Transverse colon (tissue), 4 donors: ENCODE measurements around the gene HSD17B2. TPM values are rescaled to one million over a fixed set of nuclear protein-coding genes. Genes with fewer than 3 reads are reported as not detected.

Experiments used
- DNase-seq: peaks from one replicate; pipeline ENCODE4 v3.0.0-alpha.2; 2019
- H3K27ac ChIP-seq, 4 donors: fragments of 200-600 bp; sonication (generic); 2 replicates each; pipeline ENCODE4 v1.5.1; 2016 to 2018; ENCODE audit warnings: inconsistent platforms in 4 of 4
- H3K27me3 ChIP-seq: fragments of 200-600 bp; sonication (generic); 2 replicates; pipeline ENCODE4 v1.5.1; 2017; ENCODE audit warnings: inconsistent platforms
- H3K36me3 ChIP-seq, 4 donors: fragments of 200-600 bp; sonication (generic); 2 replicates each; pipeline ENCODE4 v1.5.1; 2017 to 2019; ENCODE audit warnings: inconsistent platforms in 4 of 4
- H3K4me1 ChIP-seq, 4 donors: fragments of 200-600 bp; sonication (generic); 2 replicates each; pipeline ENCODE4 v1.5.1; 2017 to 2020; ENCODE audit warnings: inconsistent platforms in 4 of 4
- H3K4me3 ChIP-seq, 4 donors: fragments of 200-600 bp; sonication (generic); 1 replicate in 1 of 4; 2 replicates in 3 of 4; pipeline versions ENCODE4 v1.5.1 to v1.6.1; 2017 to 2019; ENCODE audit warnings: inconsistent platforms in 4 of 4
- H3K9me3 ChIP-seq, 2 donors: fragments of 200-600 bp; sonication (generic); 2 replicates each; pipeline ENCODE4 v1.5.1; 2017 to 2019; ENCODE audit warnings: inconsistent platforms in 2 of 2
- EP300 ChIP-seq: sonication (generic); formaldehyde crosslinking; IDR thresholded peaks from one replicate; pipeline ENCODE4 v1.6.1; 2017; ENCODE audit warnings: antibody characterized with exemption, low read depth
- POLR2A ChIP-seq: fragments of 450-650 bp; IDR thresholded peaks from one replicate; pipeline ENCODE4 v1.6.1; 2016; ENCODE audit warnings: antibody characterized with exemption, mild to moderate bottlenecking, moderate library complexity
- POLR2AphosphoS5 ChIP-seq, 3 donors: sonication (generic); formaldehyde crosslinking; IDR thresholded peaks; one replicate each; pipeline ENCODE4 v1.6.1; 2016; ENCODE audit warnings: antibody characterized with exemption in 3 of 3
- WGBS, 2 donors: methylation state at CpG; one replicate each; pipeline ENCODE4 v1.1.5; 2018; ENCODE audit warnings: low coverage in 1 of 2; 5-methylcytosine and 5-hydroxymethylcytosine counted together
- in situ Hi-C, 4 donors: fragments of 200-750 bp; cut with MboI; loops; one replicate each; pipeline versions ENCODE4 v1.15.0 to v1.15.1; 2017; ENCODE audit warnings: low sequenced_read_pairs in 3 of 4, low pct_ligation_motif_present in 1 of 4, low pct_unique_long_range_greater_than_20kb in 1 of 4
- intact Hi-C: fragments of 100-400 bp; cut with DNase I; formaldehyde crosslinking; loops from one replicate; pipeline ENCODE4 v1.15.1; 2023; ENCODE audit warnings: low total_unique reads
- total RNA-seq, 4 donors: library from RNA; depleted of rRNA; stranded (reverse); fragments of >200 nt; gene quantifications; one replicate each; pipeline ENCODE4 v1.1.0, GENCODE V29; 2016
- TF ChIP-seq, protein P1 (sequence below), 5 experiments: fragments of 200-600 bp in 3 of 5; fragments of 450-650 bp in 2 of 5; sonication (generic) in 3 of 5; IDR thresholded peaks; 1 replicate in 2 of 5; 2 replicates in 3 of 5; pipeline ENCODE4 v1.5.1; 2016 to 2017; ENCODE audit warnings: antibody characterized with exemption in 5 of 5, inconsistent platforms in 3 of 5, mild to moderate bottlenecking in 2 of 5, moderate library complexity in 1 of 5

The HSD17B2 gene
- total RNA-seq, 4 donors from 2014 or later: 9.6 to 146 (median 82.3) TPM

DNA sequence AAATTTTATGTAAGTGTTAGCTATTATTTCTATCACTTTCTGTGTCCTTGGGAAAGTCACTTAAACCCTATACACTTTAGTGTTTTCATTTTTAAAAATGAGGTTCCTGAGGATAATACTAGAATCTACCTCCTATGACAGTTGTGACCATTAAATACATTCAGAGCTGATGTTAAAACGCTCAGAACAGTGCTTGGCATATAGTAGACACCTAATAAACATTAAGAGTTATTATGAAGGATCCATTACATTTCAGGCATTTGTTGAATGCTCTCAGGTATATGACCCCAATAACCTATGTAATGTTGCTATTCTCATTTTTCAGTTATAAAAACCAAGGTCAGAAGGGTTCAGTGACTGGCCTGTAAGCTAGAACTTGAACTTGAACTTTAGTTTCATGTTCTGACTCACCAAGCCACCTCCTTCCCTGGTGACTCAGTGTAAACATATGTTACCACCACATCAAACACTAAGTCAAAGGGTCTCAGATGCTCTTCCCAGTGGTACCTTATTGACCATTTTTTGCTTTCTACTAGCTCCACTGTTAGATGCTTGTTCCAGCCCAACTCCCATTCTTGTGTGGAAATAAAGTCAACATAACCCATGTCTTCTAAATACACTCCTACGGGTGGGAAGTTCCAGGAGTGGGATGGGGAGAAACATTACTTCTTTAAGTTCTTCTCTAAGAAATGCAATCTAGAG lies 47.6 kb downstream of the HSD17B2 start:
- peak overlapping the region; percentile 64 to 78 (median 70) for H3K27ac ChIP-seq
- H3K36me3 ChIP-seq: no peaks in the 10 kb centered on the region
- H3K4me1 ChIP-seq: peaks cover 0 to 43% (median 21%) of the 10 kb centered on the region in 4 donors
- H3K4me3 ChIP-seq: no peak overlapping the region
- no peak for TF ChIP-seq POLR2A
- TF ChIP-seq POLR2AphosphoS5 (IDR thresholded peaks at IDR 0.05): peak in 2 of 3 donors; percentile 37 to 49
- intact Hi-C loops (no loop called here), in situ Hi-C loops (no loop called here)
- H3K27me3 ChIP-seq: no peaks in the 10 kb centered on the region
- no peak for DNase-seq
- H3K9me3 ChIP-seq: no peaks in the 10 kb centered on the region
- 57 to 60% methylated on average over 2 of the region's 2 CpGs for WGBS, 2 donors

DNA sequence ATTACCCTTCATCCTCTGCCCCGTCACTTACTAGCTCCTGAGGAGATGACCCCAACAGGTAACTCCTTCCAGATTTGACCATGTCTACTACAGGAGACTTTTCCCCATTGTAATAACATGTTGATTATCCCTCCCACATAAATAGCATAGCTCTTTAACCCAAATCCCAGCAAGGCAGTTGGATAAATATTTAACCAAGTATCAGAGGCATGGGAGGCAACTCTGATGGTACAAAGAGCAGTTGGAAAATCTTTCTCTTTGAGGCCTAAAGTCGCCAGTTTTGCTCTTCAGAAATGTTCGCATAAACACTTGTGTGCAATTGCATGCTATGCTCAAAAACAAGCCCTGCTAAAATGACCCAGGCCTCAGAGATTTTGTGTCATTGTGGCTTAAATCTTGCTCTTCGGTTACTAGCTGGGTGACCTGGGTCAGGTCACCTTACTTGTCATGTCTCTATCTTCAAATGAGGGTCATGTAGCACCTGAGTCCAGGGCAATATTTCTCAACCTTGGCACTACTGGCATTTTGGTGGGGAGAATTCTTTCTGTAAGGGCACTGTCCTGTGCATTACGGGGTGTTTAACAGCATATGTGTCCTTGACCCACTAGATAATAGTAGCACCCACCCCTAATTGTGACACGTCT lies 48.8 kb downstream of the HSD17B2 start:
- H3K27me3 ChIP-seq: no peaks in the 10 kb centered on the region
- no peak for DNase-seq

DNA sequence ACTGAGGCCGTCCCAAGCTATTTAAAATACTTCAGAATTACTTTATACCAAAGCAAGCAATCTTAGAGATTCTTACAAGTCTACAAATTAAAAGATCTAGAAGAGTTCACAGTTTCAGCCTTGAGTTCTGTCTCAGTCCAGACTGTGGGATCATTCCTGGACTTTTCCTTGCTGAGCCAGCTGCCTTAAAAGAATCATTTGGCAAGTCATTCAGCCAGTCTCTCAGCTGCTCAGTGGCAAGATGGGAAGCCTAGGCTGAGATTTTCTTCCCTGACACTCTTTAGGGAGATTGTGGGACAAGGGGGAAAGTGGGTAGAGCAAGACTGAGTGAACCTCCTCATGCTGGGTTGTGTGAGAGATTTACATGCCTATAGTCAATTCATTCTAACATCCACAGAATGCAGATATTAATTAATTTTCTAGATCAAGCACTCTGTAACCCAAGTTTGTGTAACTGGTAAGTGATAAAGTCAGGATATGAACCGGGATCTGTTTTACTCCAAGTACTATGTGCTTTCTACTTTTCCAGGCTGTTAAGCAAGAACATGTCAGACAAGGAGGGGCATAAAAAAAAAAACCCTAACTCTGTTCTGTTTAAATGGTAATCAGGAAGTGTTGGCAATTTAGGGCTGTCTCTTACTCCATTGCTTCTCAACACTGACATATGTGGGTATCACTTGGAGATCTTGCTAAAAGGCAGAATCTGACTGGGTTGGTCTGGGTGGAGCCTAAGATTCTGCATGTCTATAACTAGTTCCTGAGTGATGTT lies 50.1 kb downstream of the HSD17B2 start:
- Histone ChIP-seq H3K36me3 (no peaks in the 10 kb centered on the region), H3K4me1 (peaks cover 0 to 43% (median 21%) of the 10 kb centered on the region in 4 donors), H3K9me3 (no peaks in the 10 kb centered on the region), H3K27ac (peak overlapping the region in 3 of 4 donors; percentile 64 to 72 (median 68)), H3K4me3 (no peak overlapping the region), H3K27me3 (no peaks in the 10 kb centered on the region)
- in situ Hi-C loops (no loop called here), intact Hi-C loops (no loop called here)
- WGBS, 2 donors: 58 to 61% methylated on average over 2 of the region's 2 CpGs
- no peak for TF ChIP-seq EP300
- no peak for TF ChIP-seq POLR2AphosphoS5 (IDR thresholded peaks at IDR 0.05)
- no peak for TF ChIP-seq POLR2A
- TF ChIP-seq, protein P1, sequence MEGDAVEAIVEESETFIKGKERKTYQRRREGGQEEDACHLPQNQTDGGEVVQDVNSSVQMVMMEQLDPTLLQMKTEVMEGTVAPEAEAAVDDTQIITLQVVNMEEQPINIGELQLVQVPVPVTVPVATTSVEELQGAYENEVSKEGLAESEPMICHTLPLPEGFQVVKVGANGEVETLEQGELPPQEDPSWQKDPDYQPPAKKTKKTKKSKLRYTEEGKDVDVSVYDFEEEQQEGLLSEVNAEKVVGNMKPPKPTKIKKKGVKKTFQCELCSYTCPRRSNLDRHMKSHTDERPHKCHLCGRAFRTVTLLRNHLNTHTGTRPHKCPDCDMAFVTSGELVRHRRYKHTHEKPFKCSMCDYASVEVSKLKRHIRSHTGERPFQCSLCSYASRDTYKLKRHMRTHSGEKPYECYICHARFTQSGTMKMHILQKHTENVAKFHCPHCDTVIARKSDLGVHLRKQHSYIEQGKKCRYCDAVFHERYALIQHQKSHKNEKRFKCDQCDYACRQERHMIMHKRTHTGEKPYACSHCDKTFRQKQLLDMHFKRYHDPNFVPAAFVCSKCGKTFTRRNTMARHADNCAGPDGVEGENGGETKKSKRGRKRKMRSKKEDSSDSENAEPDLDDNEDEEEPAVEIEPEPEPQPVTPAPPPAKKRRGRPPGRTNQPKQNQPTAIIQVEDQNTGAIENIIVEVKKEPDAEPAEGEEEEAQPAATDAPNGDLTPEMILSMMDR (IDR thresholded peaks at IDR 0.05): no peak
- DNase-seq: no peak

More for the DNA sequence above, 48.8 kb downstream of the HSD17B2 start:
- Histone ChIP-seq H3K36me3 (no peaks in the 10 kb centered on the region), H3K4me3 (no peak overlapping the region), H3K9me3 (no peaks in the 10 kb centered on the region), H3K27ac (peak overlapping the region; percentile 64 to 78 (median 70)), H3K4me1 (peaks cover 0 to 43% (median 21%) of the 10 kb centered on the region in 4 donors)
- TF ChIP-seq POLR2A (no peak), EP300 (no peak), POLR2AphosphoS5 (IDR thresholded peaks at IDR 0.05) (no peak)
- TF ChIP-seq, protein P1 (IDR thresholded peaks at IDR 0.05): no peak
- intact Hi-C loops: no loop called here
- WGBS, 2 donors: 42 to 54% methylated on average over 5 to 6 of the region's 6 CpGs
- in situ Hi-C loops: no loop called here

DNA sequence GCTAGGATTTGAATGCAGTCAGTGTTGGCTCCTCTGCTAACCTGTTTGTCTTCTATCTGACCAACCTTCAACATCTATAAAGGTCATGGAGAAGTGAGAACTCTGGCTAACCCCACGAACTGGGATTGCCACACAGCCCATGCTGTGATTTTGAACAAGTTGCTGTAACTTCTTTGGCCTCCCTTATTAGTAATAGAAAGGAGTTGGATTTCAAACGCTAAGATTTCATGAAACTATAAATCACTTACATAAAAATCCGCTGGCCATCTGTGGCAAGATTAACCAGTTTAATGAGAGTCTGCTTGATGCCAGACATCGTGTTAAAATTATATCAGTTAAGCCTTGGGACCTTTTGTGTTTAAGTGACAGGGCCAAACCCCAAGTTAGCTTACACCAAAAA lies 53.4 kb downstream of the HSD17B2 start:
- DNase-seq: no peak
- H3K36me3 ChIP-seq: no peaks in the 10 kb centered on the region

More for the DNA sequence above, 53.4 kb downstream of the HSD17B2 start:
- Histone ChIP-seq H3K9me3 (no peaks in the 10 kb centered on the region), H3K27me3 (no peaks in the 10 kb centered on the region), H3K27ac (no peak overlapping the region), H3K4me1 (peaks cover 0 to 25% (median 12%) of the 10 kb centered on the region in 4 donors), H3K4me3 (no peak overlapping the region)
- in situ Hi-C loops (no loop called here), intact Hi-C loops (no loop called here)
- WGBS, 2 donors: 68 to 89% methylated on average over 3 to 4 of the region's 4 CpGs
- TF ChIP-seq, protein P1 (IDR thresholded peaks at IDR 0.05): no peak
- TF ChIP-seq POLR2A (no peak), EP300 (no peak), POLR2AphosphoS5 (IDR thresholded peaks at IDR 0.05) (no peak)
